PC-3 (cell line): ENCODE measurements around the gene TGFBI. TPM values are rescaled to one million over a fixed set of nuclear protein-coding genes. Genes with fewer than 3 reads are reported as not detected.

Experiments used
- ATAC-seq: fragments of 200-7000 bp; cut with Tn5 transposase; 2 replicates; pipeline ENCODE4 v1.9.1; 2020; ENCODE audit warnings: mild to moderate bottlenecking, moderate library complexity
- BruUV-seq: library from RNA; stranded (reverse); fragments of 400-500 nt; replicated peaks from 2 replicates; lab custom pipeline; 2021; lab: Mats Ljungman, UMichigan
- CTCF ChIA-PET: fragments of 300-600 bp; sonication (Branson Sonifier 250); formaldehyde crosslinking; loops from one replicate; lab custom pipeline; 2022; ENCODE audit warnings: antibody characterized with exemption; lab: Charles Lee
- POLR2A ChIA-PET: fragments of 300-600 bp; sonication (Branson Sonifier 250); formaldehyde crosslinking; loops from one replicate; lab custom pipeline; 2022; ENCODE audit warnings: antibody characterized with exemption; ENCODE audit not compliant: unreplicated experiment; lab: Charles Lee
- DNase-seq: peaks from one replicate; pipeline ENCODE4 v3.0.0-alpha.2; 2015
- H2AFZ ChIP-seq: fragments of 300-600 bp; sonication (generic); 2 replicates; pipeline ENCODE4 v1.6.0; 2016; ENCODE audit warnings: antibody characterized with exemption, low read length
- H3F3A ChIP-seq: fragments of 300-600 bp; sonication (generic); one replicate; pipeline ENCODE4 v1.6.0; 2017; ENCODE audit warnings: antibody characterized with exemption, low read length, control low read depth, mild to moderate bottlenecking; ENCODE audit not compliant: unreplicated experiment
- H3K27ac ChIP-seq: fragments of 300-600 bp; sonication (generic); 2 replicates; pipeline ENCODE4 v1.5.1; 2016; ENCODE audit warnings: mild to moderate bottlenecking, low read length
- H3K27me3 ChIP-seq: fragments of 300-600 bp; sonication (generic); 2 replicates; pipeline ENCODE4 v1.6.1; 2016; ENCODE audit warnings: low read length, mixed read lengths
- H3K36me3 ChIP-seq: fragments of 300-600 bp; sonication (generic); 2 replicates; pipeline ENCODE4 v1.6.1; 2016; ENCODE audit warnings: low read depth, mixed run types, low read length, mixed read lengths
- H3K4me1 ChIP-seq: fragments of 300-600 bp; sonication (generic); 2 replicates; pipeline ENCODE4 v1.5.1; 2016; ENCODE audit warnings: low read length; ENCODE audit not compliant: insufficient read depth
- H3K4me2 ChIP-seq: fragments of 300-600 bp; sonication (generic); 2 replicates; pipeline ENCODE4 v1.6.0; 2016; ENCODE audit warnings: low read length
- H3K4me3 ChIP-seq: fragments of 300-600 bp; sonication (generic); 2 replicates; pipeline ENCODE4 v1.5.1; 2016; ENCODE audit warnings: mild to moderate bottlenecking, low read length, mixed read lengths
- H3K79me2 ChIP-seq: fragments of 300-600 bp; sonication (generic); 2 replicates; pipeline ENCODE4 v1.6.1; 2017; ENCODE audit warnings: low read length, mixed read lengths
- H3K9ac ChIP-seq: fragments of 300-600 bp; sonication (generic); 2 replicates; pipeline ENCODE4 v1.6.0; 2016; ENCODE audit warnings: mild to moderate bottlenecking, low read length
- H3K9me2 ChIP-seq: fragments of 300-600 bp; sonication (generic); replicated peaks from 2 replicates; pipeline ENCODE4 v1.6.1; 2016; ENCODE audit warnings: mixed run types, low read length, mixed read lengths
- H3K9me3 ChIP-seq: fragments of 300-600 bp; sonication (generic); 2 replicates; pipeline ENCODE4 v1.6.1; 2016; ENCODE audit warnings: low read length, mixed read lengths
- H4K20me1 ChIP-seq: fragments of 300-600 bp; sonication (generic); 2 replicates; pipeline ENCODE4 v1.6.1; 2016; ENCODE audit warnings: low read length, mixed read lengths
- EZH2 ChIP-seq: fragments of 300-600 bp; sonication (generic); IDR thresholded peaks from one replicate; pipeline ENCODE4 v1.6.1; 2017; ENCODE audit warnings: antibody characterized with exemption, mild to moderate bottlenecking, low read length; ENCODE audit not compliant: unreplicated experiment
- EZH2phosphoT487 ChIP-seq: fragments of 300-600 bp; sonication (generic); IDR thresholded peaks from 2 replicates; pipeline ENCODE4 v1.6.1; 2018; ENCODE audit warnings: mild to moderate bottlenecking, antibody characterized with exemption, low read length, borderline replicate concordance
- intact Hi-C: fragments of 100-400 bp; cut with micrococcal nuclease; formaldehyde crosslinking; loops from 2 replicates; pipeline ENCODE4 v1.9.0; 2023
- total RNA-seq: library from RNA; depleted of rRNA; stranded (reverse); fragments of >200 nt; gene quantifications from 2 replicates; pipeline ENCODE4 v1.2.3, GENCODE V29; 2014
- TF ChIP-seq, protein P1 (sequence below): fragments of 300-600 bp; sonication (generic); conservative IDR thresholded peaks from 2 replicates; pipeline ENCODE4 v1.5.1; 2017; ENCODE audit warnings: antibody characterized with exemption, low read depth, mild to moderate bottlenecking, low read length

Gene TGFBI
- total RNA-seq, 1 experiment from 2014 or later: 4.8 TPM

DNA sequence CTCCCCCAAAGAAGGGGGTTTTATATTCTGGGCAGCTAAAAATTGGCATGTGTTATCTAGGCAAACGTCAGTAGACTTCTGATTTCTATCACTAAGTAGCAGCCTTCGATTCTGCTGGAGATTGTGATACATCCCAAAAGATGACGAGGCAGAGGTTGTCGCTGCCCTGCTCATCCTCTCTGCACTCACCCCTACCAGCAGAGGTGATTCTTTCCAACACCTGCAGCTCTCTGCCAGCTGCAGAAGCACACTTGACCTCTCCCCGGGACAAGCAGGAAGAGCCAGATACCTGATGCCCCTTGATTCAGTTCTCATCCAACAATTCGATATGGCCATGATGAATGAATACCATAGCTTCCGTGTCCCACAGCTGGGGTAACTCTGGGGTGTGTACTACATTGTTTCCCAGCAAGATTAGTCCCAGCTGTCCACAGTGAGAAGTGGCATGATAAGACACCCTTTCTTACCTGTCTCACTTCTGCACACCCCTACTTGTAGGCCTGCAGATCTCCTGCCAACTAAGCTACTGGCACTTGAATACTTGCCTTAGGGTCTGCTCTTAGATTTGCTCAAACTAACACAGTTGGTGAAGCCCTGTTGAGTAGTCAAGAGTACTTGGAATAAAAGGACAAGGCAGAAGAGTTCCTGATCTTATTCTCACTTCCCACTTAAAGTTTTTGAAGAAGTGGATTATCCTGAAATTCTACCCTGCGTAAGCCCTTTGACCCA is 66.3 kb downstream of the TGFBI start:
- Histone ChIP-seq H2AFZ (no peak overlapping the region), H3K9me2 (no peaks in the 10 kb centered on the region), H3K4me1 (no peaks in the 10 kb centered on the region), H3K27ac (no peak overlapping the region), H3K9ac (no peak overlapping the region), H4K20me1 (no peaks in the 10 kb centered on the region), H3K4me2 (no peak overlapping the region), H3K36me3 (no peaks in the 10 kb centered on the region), H3K9me3 (no peaks in the 10 kb centered on the region), H3F3A (no peaks in the 10 kb centered on the region), H3K79me2 (no peaks in the 10 kb centered on the region), H3K4me3 (no peak overlapping the region), H3K27me3 (no peaks in the 10 kb centered on the region)
- ChIA-PET CTCF (no interaction called here), POLR2A (no interaction called here)
- no peak for ATAC-seq
- no TSS peak for BruUV-seq
- TF ChIP-seq EZH2 (no peak), EZH2phosphoT487 (no peak)
- TF ChIP-seq, protein P1, sequence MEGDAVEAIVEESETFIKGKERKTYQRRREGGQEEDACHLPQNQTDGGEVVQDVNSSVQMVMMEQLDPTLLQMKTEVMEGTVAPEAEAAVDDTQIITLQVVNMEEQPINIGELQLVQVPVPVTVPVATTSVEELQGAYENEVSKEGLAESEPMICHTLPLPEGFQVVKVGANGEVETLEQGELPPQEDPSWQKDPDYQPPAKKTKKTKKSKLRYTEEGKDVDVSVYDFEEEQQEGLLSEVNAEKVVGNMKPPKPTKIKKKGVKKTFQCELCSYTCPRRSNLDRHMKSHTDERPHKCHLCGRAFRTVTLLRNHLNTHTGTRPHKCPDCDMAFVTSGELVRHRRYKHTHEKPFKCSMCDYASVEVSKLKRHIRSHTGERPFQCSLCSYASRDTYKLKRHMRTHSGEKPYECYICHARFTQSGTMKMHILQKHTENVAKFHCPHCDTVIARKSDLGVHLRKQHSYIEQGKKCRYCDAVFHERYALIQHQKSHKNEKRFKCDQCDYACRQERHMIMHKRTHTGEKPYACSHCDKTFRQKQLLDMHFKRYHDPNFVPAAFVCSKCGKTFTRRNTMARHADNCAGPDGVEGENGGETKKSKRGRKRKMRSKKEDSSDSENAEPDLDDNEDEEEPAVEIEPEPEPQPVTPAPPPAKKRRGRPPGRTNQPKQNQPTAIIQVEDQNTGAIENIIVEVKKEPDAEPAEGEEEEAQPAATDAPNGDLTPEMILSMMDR: no peak
- intact Hi-C loops: no loop called here
- DNase-seq: no peak

DNA sequence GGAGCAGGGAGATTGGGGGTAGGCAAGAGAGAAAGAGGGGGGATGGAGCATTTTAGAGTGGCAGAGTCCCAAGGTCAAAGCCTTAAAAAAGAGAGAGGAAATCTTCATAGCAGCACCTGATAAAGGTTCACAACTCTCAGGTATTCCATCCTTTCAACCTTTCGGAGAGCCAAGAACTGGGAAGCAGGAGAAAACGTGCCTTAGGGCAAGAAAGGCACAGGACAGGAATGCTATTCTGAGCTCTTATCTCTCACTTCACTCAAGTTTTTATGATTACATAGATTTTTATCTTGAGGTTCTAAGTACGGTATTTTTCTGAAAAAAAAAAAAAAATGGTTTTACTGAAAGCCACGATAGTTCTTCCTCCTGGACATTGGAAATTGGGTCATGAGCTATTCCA is 69.4 kb downstream of the TGFBI start:
- DNase-seq: no peak
- Histone ChIP-seq H3K9me3 (no peaks in the 10 kb centered on the region), H3K36me3 (no peaks in the 10 kb centered on the region), H3K9me2 (no peaks in the 10 kb centered on the region), H3K4me1 (no peaks in the 10 kb centered on the region), H3F3A (no peaks in the 10 kb centered on the region), H3K27me3 (no peaks in the 10 kb centered on the region), H3K4me2 (no peak overlapping the region), H3K27ac (no peak overlapping the region), H3K9ac (no peak overlapping the region), H3K4me3 (no peak overlapping the region), H3K79me2 (no peaks in the 10 kb centered on the region), H4K20me1 (no peaks in the 10 kb centered on the region), H2AFZ (no peak overlapping the region)
- ChIA-PET CTCF (no interaction called here), POLR2A (no interaction called here)
- intact Hi-C loops: no loop called here
- BruUV-seq: no TSS peak
- TF ChIP-seq EZH2phosphoT487 (no peak), EZH2 (no peak)
- TF ChIP-seq, protein P1: no peak
- no peak for ATAC-seq

DNA sequence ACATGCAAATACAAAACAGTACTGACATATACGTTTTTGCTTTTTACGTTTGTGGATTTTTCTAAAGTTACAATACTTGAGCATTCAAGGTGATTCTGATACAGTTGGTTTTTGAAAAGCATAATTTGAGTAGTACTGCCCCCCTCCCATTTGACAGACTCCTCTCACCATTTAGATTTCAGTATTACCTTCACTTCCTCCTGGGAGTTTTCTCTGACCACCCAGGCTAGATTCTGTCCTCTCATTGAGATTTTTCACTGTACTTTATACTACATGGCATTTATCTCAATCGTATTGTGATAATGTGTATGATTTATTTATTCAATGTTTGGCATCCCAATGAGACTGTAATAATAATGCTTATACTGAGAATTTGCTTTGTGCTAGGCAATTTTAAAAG is 71.1 kb downstream of the TGFBI start:
- CTCF ChIA-PET: no interaction called here
- no peak for DNase-seq
- H3K27me3 ChIP-seq: no peaks in the 10 kb centered on the region
- no peaks in the 10 kb centered on the region for H3K9me2 ChIP-seq
- no peaks in the 10 kb centered on the region for H4K20me1 ChIP-seq
- H3K9ac ChIP-seq: no peak overlapping the region
- H3K4me3 ChIP-seq: no peak overlapping the region
- H2AFZ ChIP-seq: no peak overlapping the region
- H3K79me2 ChIP-seq: no peaks in the 10 kb centered on the region
- H3K27ac ChIP-seq: no peak overlapping the region
- no TSS peak for BruUV-seq
- no peak overlapping the region for H3K4me2 ChIP-seq
- ATAC-seq: no peak
- no peak for TF ChIP-seq EZH2phosphoT487
- TF ChIP-seq, protein P1: no peak
- no peak for TF ChIP-seq EZH2
- no peaks in the 10 kb centered on the region for H3K4me1 ChIP-seq
- H3K36me3 ChIP-seq: no peaks in the 10 kb centered on the region
- intact Hi-C loops: no loop called here
- no peaks in the 10 kb centered on the region for H3K9me3 ChIP-seq
- POLR2A ChIA-PET: no interaction called here
- no peaks in the 10 kb centered on the region for H3F3A ChIP-seq
